Right lobe of liver (tissue), 6 donors: ENCODE measurements around the gene RIMKLB. TPM values are rescaled to one million over a fixed set of nuclear protein-coding genes. Genes with fewer than 3 reads are reported as not detected.

Source experiments
- ATAC-seq, 4 donors: fragments of 200-7000 bp; cut with Tn5 transposase; one replicate each; pipeline ENCODE4 v1.9.1; 2020; ENCODE audit warnings: mild to moderate bottlenecking in 4 of 4, moderate library complexity in 4 of 4
- DNase-seq, 3 donors: peaks; one replicate each; pipeline ENCODE4 v3.0.0-alpha.2; 2020
- H3K27ac ChIP-seq, 3 donors: fragments of 200-600 bp; one replicate each; pipeline ENCODE4 v1.8.0; 2022
- H3K27me3 ChIP-seq, 2 donors: fragments of 200-600 bp; one replicate each; pipeline ENCODE4 v1.8.0; 2022
- H3K36me3 ChIP-seq, 4 donors: fragments of 200-600 bp; sonication (generic) in 1 of 4; one replicate each; pipeline versions ENCODE4 v1.5.1 to v1.8.0; 2017 to 2022; ENCODE audit warnings: control low read depth in 1 of 4
- H3K4me1 ChIP-seq, 4 donors: fragments of 200-600 bp; sonication (generic) in 1 of 4; one replicate each; pipeline versions ENCODE4 v1.5.1 to v1.8.0; 2017 to 2022; ENCODE audit warnings: control low read depth in 1 of 4
- H3K4me3 ChIP-seq, 3 donors: fragments of 200-600 bp; one replicate each; pipeline ENCODE4 v1.8.0; 2022
- H3K9me3 ChIP-seq, 4 donors: fragments of 200-600 bp; sonication (generic) in 1 of 4; one replicate each; pipeline versions ENCODE4 v1.5.1 to v1.8.0; 2017 to 2022; ENCODE audit warnings: control low read depth in 1 of 4
- POLR2A ChIP-seq: fragments of 450-650 bp; IDR thresholded peaks from one replicate; pipeline ENCODE4 v1.6.1; 2017; ENCODE audit warnings: antibody characterized with exemption, mild to moderate bottlenecking
- WGBS: methylation state at CpG from one replicate; pipeline ENCODE4 v1.1.6; 2018; ENCODE audit warnings: low coverage, low lambda C conversion rate; ENCODE audit not compliant: insufficient coverage; ENCODE audit errors: missing lambda C conversion rate; 5-methylcytosine and 5-hydroxymethylcytosine counted together
- intact Hi-C, 2 donors: fragments of 100-400 bp; cut with DNase I; formaldehyde crosslinking; loops; one replicate each; pipeline versions ENCODE4 v1.11.2 to v1.14.1; 2022
- total RNA-seq, 6 experiments: library from RNA; depleted of rRNA in 2 of 6; stranded (reverse); fragments of >200 nt in 2 of 6; fragmentation: NEBNext Ultra II Directional in 3 of 6; extraction: Animal tissue kit (Norgen Biotek cat#: 25700) in 3 of 6; gene quantifications; one replicate each; pipeline versions ENCODE4 v1.1.0 to v1.2.4, GENCODE V29; 2016 to 2023
- TF ChIP-seq, protein P1 (sequence below), 4 donors: fragments of 200-600 bp in 3 of 4; fragments of 450-650 bp in 1 of 4; IDR thresholded peaks; one replicate each; pipeline versions ENCODE4 v1.5.1 to v1.8.0; 2016 to 2022; ENCODE audit warnings: antibody characterized with exemption in 4 of 4, mild to moderate bottlenecking in 2 of 4
- donor health status: DM: no; HTN: yes; CAD: no.
- donor health status: DM: no; HTN: no; CAD: no.
- donor health status: DM: no; HTN: no; CAD: no.
- donor health status: DM: no; HTN: yes; CAD: no.
- donor health status: DM: no; HTN: yes; CAD: no.

The RIMKLB gene
- total RNA-seq, 6 experiments from 2014 or later = 1.3 to 4.7 (median 2.6) TPM

DNA sequence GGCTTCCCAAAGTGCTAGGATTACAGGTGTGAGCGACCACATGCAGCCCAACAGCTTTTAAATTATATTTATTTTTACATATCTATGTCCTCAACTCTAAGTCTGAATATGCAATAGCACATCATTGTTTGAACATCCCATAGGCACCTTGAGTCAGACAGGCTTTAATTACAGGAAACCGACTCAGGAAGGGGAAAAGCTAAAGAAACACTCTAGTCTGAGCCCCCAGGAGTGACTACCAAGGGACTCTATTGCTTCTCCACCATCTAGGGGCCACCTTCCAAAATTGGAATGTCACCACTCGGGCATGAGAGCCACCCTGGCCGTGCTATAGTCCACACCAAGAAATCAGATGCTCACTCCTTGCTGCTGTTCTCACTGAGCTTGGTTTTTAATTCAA is 21.1 kb upstream of the RIMKLB start:
- H3K27me3 ChIP-seq = no peaks in the 10 kb centered on the region
- DNase-seq = no peak

DNA sequence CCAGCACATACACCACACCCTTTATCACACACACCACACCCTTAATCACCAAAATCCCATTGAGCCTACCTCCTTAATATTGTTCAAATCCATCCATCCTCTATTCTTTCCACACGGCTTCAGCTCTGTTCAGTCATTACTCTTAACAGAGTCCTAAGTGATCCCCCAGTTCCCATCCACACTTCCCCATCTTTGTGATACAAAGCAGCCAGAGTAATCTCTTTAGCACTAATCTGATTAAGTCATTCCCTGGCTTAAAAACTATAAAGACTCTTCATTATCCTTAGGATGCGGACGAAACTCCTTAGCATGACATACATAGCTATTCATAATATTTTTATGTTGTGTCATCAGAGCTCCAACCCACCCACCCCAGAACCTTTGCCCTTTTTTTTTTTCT is 20.4 kb upstream of the RIMKLB start:
- H3K36me3 ChIP-seq = no peaks in the 10 kb centered on the region
- WGBS = 66% methylated on average over 3 of the region's 3 CpGs
- ATAC-seq (no peak), DNase-seq (no peak)
- H3K4me3 ChIP-seq = no peak overlapping the region
- no peaks in the 10 kb centered on the region for H3K27me3 ChIP-seq
- no peak for TF ChIP-seq POLR2A
- TF ChIP-seq, protein P1, sequence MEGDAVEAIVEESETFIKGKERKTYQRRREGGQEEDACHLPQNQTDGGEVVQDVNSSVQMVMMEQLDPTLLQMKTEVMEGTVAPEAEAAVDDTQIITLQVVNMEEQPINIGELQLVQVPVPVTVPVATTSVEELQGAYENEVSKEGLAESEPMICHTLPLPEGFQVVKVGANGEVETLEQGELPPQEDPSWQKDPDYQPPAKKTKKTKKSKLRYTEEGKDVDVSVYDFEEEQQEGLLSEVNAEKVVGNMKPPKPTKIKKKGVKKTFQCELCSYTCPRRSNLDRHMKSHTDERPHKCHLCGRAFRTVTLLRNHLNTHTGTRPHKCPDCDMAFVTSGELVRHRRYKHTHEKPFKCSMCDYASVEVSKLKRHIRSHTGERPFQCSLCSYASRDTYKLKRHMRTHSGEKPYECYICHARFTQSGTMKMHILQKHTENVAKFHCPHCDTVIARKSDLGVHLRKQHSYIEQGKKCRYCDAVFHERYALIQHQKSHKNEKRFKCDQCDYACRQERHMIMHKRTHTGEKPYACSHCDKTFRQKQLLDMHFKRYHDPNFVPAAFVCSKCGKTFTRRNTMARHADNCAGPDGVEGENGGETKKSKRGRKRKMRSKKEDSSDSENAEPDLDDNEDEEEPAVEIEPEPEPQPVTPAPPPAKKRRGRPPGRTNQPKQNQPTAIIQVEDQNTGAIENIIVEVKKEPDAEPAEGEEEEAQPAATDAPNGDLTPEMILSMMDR (IDR thresholded peaks at IDR 0.05) = no peak
- no peaks in the 10 kb centered on the region for H3K9me3 ChIP-seq
- H3K4me1 ChIP-seq = no peaks in the 10 kb centered on the region
- no peak overlapping the region for H3K27ac ChIP-seq
- intact Hi-C loops = loop anchor here in 1 of 2 donors (5.0 to 10.0 kb wide), 2 partner anchors 210 to 367 kb away; no protein-coding TSS in a partner anchor

More for the DNA sequence above, 21.1 kb upstream of the RIMKLB start:
- WGBS = 58% methylated on average over 4 of the region's 4 CpGs
- Histone ChIP-seq H3K4me3 (no peak overlapping the region), H3K36me3 (no peaks in the 10 kb centered on the region), H3K4me1 (no peaks in the 10 kb centered on the region), H3K27ac (no peak overlapping the region), H3K9me3 (no peaks in the 10 kb centered on the region)
- no peak for ATAC-seq
- intact Hi-C loops = loop anchor here in 1 of 2 donors (5.0 to 10.0 kb wide), 2 partner anchors 211 to 368 kb away; no protein-coding TSS in a partner anchor
- no peak for TF ChIP-seq POLR2A
- TF ChIP-seq, protein P1 (IDR thresholded peaks at IDR 0.05) = no peak

DNA sequence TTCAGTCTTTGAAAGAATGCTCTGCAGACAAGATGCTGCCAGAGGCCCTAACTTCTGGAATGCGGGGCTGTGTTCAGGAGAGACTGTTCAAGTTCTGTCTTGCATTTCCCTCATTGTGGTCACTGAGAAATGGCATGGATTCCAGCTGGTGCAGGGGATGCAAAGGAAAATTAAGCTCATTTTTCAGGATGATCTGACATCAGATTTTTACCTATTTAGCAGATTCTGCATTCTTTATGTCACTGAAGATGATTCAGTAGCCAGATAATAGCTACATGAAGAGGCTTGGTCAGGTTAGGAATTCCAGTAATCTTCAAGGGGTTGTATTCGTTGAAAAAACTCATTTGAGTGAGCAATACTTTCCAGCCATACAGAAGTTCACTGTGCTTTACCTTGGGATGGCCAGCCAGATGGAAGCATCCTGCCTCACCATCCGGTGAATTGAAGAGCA is 19.1 kb upstream of the RIMKLB start:
- H3K4me1 ChIP-seq = no peaks in the 10 kb centered on the region
- H3K4me3 ChIP-seq = no peak overlapping the region
- no peaks in the 10 kb centered on the region for H3K27me3 ChIP-seq
- TF ChIP-seq, protein P1 (IDR thresholded peaks at IDR 0.05) = no peak
- TF ChIP-seq POLR2A = no peak
- no peak overlapping the region for H3K27ac ChIP-seq
- ATAC-seq (no peak), DNase-seq (no peak)
- intact Hi-C loops = loop anchor here in 1 of 2 donors (5.0 to 10.0 kb wide), 2 partner anchors 209 to 366 kb away; no protein-coding TSS in a partner anchor
- no peaks in the 10 kb centered on the region for H3K9me3 ChIP-seq
- H3K36me3 ChIP-seq = no peaks in the 10 kb centered on the region
- WGBS = 37% methylated on average over 2 of the region's 3 CpGs

DNA sequence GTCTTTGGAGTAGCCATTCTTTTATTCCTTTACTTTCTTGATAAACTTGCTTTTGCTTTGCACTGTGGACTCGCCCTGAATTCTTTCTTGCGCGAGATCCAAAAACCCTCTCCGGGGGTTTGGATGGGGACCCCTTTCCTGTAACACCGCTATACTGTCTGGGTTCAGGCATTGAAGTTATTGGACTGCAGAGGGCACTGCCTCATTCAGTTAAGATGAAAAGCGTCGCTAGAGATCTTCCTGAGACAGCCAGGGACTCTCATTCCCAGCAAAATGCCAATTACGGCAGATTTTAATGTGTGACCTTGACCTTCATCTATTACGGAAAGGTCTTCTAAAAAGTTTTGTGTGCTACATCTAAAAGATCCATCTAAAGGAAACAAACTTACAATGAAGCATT is 17.3 kb upstream of the RIMKLB start:
- H3K27ac ChIP-seq = no peak overlapping the region
- 54% methylated on average over 9 of the region's 9 CpGs for WGBS

More for the DNA sequence above, 17.3 kb upstream of the RIMKLB start:
- intact Hi-C loops = no loop called here
- Histone ChIP-seq H3K36me3 (no peaks in the 10 kb centered on the region), H3K4me3 (no peak overlapping the region), H3K27me3 (no peaks in the 10 kb centered on the region), H3K9me3 (no peaks in the 10 kb centered on the region), H3K4me1 (no peaks in the 10 kb centered on the region)
- DNase-seq (no peak), ATAC-seq (no peak)
- no peak for TF ChIP-seq POLR2A
- TF ChIP-seq, protein P1 (IDR thresholded peaks at IDR 0.05) = no peak
